Fibroblast of peridontal ligament (primary cell): ENCODE data around the gene SIN3A.
"Not testable (repeated sequence)": the region's sequence is repeated elsewhere in the genome, so short reads cannot be mapped to it uniquely, and the experiment has no call there.

Experiments used
- DNase-seq: peaks from one replicate; pipeline ENCODE4 v3.0.0-alpha.2; 2010; ENCODE audit errors: extremely low read depth

SIN3A gene

GRCh38 chr15:75451674-75452363 is at the start of gene SIN3A:
SIN3A (minus strand) TSS chr15:75451690; CDS start chr15:75430375, 21,315 bp downstream.
- DNase-seq = peak; percentile 100

- DNase-seq = no peak
Observed at GRCh38 chr15:75493732-75494131, 42.2 kb upstream of the SIN3A start.

- DNase-seq = no peak
Observed at GRCh38 chr15:75483961-75484360, 32.5 kb upstream of the SIN3A start.

DNA sequence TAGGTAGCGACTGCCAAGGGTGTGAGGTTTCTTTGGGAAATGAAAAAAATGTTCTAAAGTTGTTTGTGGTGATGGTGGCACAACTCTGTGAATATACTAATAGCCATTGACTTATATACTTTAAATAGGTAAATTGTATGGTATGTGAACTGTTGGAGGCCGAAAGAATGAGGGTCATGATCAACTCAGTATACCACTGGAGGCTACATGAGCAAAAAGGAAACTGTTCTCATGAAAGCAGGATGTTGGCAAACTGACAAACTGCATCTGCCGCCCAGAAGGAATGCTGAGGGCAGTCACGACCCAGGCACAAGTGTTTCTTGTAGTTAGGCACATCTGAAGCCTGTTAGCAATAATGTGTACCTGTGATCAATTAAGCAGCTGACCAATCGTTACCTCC is 32.1 kb upstream of the SIN3A start:
- not testable (repeated sequence) for DNase-seq

GRCh38 chr15:75483106-75483505 is 31.6 kb upstream of the SIN3A start:
- no peak for DNase-seq

- not testable (repeated sequence) for DNase-seq
Observed at GRCh38 chr15:75480463-75480862, 29.0 kb upstream of the SIN3A start.

DNA sequence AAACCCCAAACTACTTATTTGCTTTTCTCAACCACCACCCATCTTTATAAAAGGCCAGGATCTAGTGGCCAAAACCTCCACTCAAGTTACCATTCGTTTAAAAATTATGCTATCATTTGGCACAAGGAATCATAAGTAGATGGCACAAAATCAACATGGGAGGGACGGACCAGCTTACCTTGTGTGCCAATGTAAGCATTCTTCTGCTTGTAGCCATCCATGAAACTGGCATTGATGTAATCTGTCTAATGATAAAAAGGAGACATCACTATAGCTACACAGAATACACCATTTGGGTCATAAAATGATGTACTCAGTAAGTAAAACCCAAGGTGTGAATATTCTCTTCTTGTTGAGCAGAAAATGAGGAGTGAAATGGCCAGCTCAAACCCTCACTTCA is 28.2 kb upstream of the SIN3A start:
- no peak for DNase-seq

- DNase-seq = not testable (repeated sequence)
Observed at GRCh38 chr15:75477094-75477493, 25.6 kb upstream of the SIN3A start.

GRCh38 chr15:75468913-75469598 is 17.6 kb upstream of the SIN3A start:
- DNase-seq = no peak

GRCh38 chr15:75460646-75461045 is 9.2 kb upstream of the SIN3A start:
- DNase-seq = no peak

DNA sequence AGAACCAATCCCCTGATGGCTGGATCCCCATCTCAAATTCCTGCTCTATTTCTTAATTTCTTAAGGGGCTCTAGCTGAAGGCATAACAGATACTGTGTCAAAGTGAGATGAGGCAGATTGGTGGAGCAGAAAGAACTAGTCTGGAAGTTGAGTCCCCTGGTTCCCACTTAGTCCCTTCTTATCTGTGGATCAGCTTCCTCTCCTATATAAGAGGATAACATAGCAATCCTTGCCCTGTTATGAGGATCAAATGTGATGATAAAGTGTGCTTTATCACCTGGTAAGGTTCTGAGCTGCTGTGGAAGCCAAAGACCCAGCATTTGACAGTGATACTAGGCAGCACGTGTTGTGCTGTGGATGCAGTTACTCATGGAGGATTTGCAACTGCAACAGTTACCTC is 8.1 kb upstream of the SIN3A start:
- no peak for DNase-seq

GRCh38 chr15:75456710-75457109 is 5.2 kb upstream of the SIN3A start:
- DNase-seq = peak; percentile 41

- DNase-seq = peak; percentile 54
Observed at GRCh38 chr15:75455982-75456531, 4.6 kb upstream of the SIN3A start.

DNA sequence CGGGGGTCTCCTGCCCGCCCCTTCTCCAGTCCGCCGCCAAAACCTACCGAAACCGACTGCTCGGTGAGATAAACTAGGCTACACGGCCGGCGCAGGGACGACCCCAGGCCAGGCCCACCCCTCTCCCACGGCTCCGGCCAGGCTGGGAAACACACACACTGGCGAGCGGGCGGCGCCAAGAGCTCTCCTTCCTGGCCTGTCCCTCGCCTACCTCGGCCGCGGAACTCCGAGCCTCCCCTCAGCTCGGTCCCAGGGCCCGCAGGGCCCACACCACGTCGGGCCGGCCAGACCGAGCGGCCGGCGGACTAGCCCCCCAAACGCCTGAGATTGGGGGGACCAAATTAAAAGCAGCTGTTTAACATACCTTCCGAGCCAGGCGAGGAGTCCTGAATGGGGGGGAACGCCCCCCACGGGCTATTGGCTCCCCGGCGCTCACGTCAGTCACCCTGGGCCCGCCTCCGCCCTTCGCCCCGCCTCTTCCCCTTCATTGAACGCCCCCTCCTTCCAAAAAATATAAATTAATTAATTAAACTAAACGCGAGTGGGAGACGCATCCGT is 4.0 kb upstream of the SIN3A start:
- peak; percentile 65 for DNase-seq

GRCh38 chr15:75454471-75455378 is 3.2 kb upstream of the SIN3A start:
- no peak for DNase-seq

GRCh38 chr15:75453703-75454470 is 2.4 kb upstream of the SIN3A start:
- DNase-seq = peak; percentile 100

DNA sequence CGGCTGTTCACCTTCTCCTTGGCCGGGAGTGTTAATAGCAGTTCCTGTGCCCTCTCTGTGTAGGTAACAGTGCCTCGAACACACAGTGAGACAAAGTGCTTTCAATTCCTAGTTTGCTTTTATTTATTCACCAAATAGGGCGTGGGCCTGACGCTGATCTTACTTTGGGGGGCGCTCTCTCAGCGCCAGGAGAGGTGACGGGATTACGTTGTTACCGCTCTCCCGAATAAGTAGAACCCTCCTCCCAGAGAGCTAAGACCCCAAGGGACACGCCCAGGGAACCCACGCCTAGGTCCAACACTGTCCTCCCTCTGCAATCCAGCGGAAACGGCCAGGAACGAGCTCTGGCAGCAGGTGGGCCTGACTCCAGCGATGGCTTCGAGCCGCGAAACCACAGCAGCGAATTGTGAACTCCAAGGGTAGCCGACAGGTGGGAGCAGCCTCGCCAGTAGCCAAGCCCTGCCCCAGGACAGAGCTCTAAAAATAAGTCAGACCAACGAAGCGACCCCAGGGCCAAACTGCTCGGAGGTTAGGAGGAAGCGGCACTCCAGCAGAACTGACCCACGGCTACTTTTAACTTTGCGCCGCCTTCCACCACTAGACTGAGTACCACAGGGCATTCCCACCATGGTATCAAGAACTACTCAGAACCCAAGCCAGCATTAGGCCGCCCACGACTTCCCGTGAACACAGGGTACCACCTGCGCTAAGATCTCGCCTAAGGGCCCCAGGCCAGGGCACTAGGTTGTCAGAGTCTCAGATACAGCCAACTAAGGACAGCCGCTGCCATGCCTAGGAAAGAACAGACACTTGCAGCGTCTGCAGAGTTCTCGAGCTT is 1.6 kb upstream of the SIN3A start:
- no peak for DNase-seq

DNA sequence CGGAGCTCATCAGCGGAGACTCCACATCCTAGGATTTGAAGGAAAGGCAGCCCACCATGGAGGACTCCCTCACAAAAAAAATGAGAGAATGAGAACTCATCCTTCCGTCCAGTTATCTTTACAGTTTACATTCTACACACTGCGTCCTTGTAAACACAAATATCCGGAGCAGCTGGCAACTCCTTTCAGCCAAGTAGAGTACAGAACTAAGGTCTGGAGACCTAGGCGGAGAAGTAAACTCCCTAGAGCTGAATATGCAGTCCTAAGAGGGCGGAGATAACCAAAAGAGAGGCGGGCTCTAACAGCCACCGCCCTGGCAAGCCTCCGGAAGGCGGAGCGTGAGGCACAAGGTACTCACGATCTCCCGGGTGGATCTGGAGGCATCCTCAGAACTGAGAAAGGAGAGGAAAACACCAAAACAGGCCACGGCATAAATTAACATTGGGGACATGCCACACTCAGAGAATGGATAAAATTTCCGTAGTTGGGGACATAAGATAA is 924 bp upstream of the SIN3A start:
- peak; percentile 73 for DNase-seq

GRCh38 chr15:75451202-75451673 is 252 bp downstream of the SIN3A start:
- no peak for DNase-seq
